Stomach (tissue), 4 donors: ENCODE measurements around the gene HNRNPR.

Experiments used
- CTCF ChIP-seq, 7 experiments: fragments of 450-650 bp in 4 of 7; fragments of 200-600 bp in 3 of 7; sonication (generic) in 3 of 7; IDR thresholded peaks; one replicate each; pipeline ENCODE4 v1.5.1; 2016 to 2019; ENCODE audit warnings: antibody characterized with exemption in 7 of 7, control low read depth in 2 of 7, mild to moderate bottlenecking in 1 of 7
- POLR2A ChIP-seq, 4 donors: fragments of 450-650 bp; IDR thresholded peaks; one replicate each; pipeline ENCODE4 v1.6.1; 2016; ENCODE audit warnings: antibody characterized with exemption in 4 of 4, control low read depth in 2 of 4, mild to moderate bottlenecking in 1 of 4, moderate library complexity in 1 of 4
- POLR2AphosphoS5 ChIP-seq, 3 donors: sonication (generic); formaldehyde crosslinking; IDR thresholded peaks; one replicate each; pipeline ENCODE4 v1.6.1; 2016; ENCODE audit warnings: antibody characterized with exemption in 3 of 3

GRCh38 chr1:23322770-23323169 is 21.3 kb downstream of the HNRNPR start:
- no peak for TF ChIP-seq POLR2A (IDR thresholded peaks at IDR 0.05)
- TF ChIP-seq POLR2AphosphoS5 (IDR thresholded peaks at IDR 0.05): no peak
- no peak for TF ChIP-seq CTCF (IDR thresholded peaks at IDR 0.05)
